IMR-90 (cell line): Measurements from ENCODE around the gene MAST3. TPM values are rescaled to one million over a fixed set of nuclear protein-coding genes. Genes with fewer than 3 reads are reported as not detected.

Experiments
- ATAC-seq: fragments of 200-7000 bp; cut with Tn5 transposase; 2 replicates; pipeline ENCODE4 v1.9.1; 2020; ENCODE audit warnings: low read depth, mild to moderate bottlenecking, moderate library complexity
- BruUV-seq: library from RNA; stranded (reverse); fragments of 400-500 nt; replicated peaks from 2 replicates; lab custom pipeline; 2021; lab: Mats Ljungman, UMichigan
- CTCF ChIA-PET: fragments of 300-600 bp; formaldehyde crosslinking; extraction: SDS; loops from one replicate; lab custom pipeline; 2021; ENCODE audit warnings: antibody characterized with exemption; lab: Yijun Ruan, JAX
- POLR2A ChIA-PET: fragments of 300-600 bp; sonication (Branson Sonifier 250); formaldehyde crosslinking; loops from one replicate; lab custom pipeline; 2022; ENCODE audit warnings: antibody characterized with exemption; ENCODE audit not compliant: unreplicated experiment; lab: Charles Lee
- DNase-seq: peaks from one replicate; pipeline ENCODE4 v3.0.0; 2013
- H2AFZ ChIP-seq: replicated peaks from 2 replicates; pipeline ENCODE3; 2013; ENCODE audit warnings: low read length, mild to moderate bottlenecking; ENCODE audit not compliant: poor library complexity
- H2AK5ac ChIP-seq: 2 replicates; pipeline ENCODE4 v1.6.1; 2013; ENCODE audit warnings: low read depth, low read length, inconsistent platforms
- H2AK9ac ChIP-seq: replicated peaks from 2 replicates; pipeline ENCODE3; 2013; ENCODE audit warnings: mild to moderate bottlenecking, low read depth, low read length, moderate library complexity; ENCODE audit not compliant: poor library complexity
- H2BK120ac ChIP-seq: 2 replicates; pipeline ENCODE4 v1.6.1; 2013; ENCODE audit warnings: low read depth, low read length, inconsistent platforms
- H2BK15ac ChIP-seq: 3 replicates; pipeline ENCODE4 v1.6.1; 2013; ENCODE audit warnings: low read depth, low read length, inconsistent platforms
- H2BK20ac ChIP-seq: 2 replicates; pipeline ENCODE4 v1.6.1; 2013; ENCODE audit warnings: low read depth, mild to moderate bottlenecking, inconsistent platforms, low read length, moderate library complexity
- H2BK5ac ChIP-seq: 2 replicates; pipeline ENCODE4 v1.6.1; 2013; ENCODE audit warnings: mild to moderate bottlenecking, low read depth, low read length, inconsistent platforms; ENCODE audit not compliant: poor library complexity, severe bottlenecking
- H3K14ac ChIP-seq: replicated peaks from 2 replicates; pipeline ENCODE4 v1.6.1; 2013; ENCODE audit warnings: low read depth, low read length, inconsistent platforms
- H3K18ac ChIP-seq: 2 replicates; pipeline ENCODE4 v1.6.1; 2013; ENCODE audit warnings: low read depth, low read length, control low read depth
- H3K23ac ChIP-seq: 2 replicates; pipeline ENCODE4 v1.6.1; 2013; ENCODE audit warnings: low read depth, low read length, inconsistent platforms
- H3K27ac ChIP-seq: 2 replicates; pipeline ENCODE4 v1.5.1; 2013; ENCODE audit warnings: mild to moderate bottlenecking, control low read depth, low read length; ENCODE audit not compliant: insufficient read depth
- H3K27me3 ChIP-seq: 2 replicates; pipeline ENCODE4 v1.6.1; 2013; ENCODE audit warnings: low read length; ENCODE audit not compliant: control insufficient read depth, insufficient read depth
- H3K36me3 ChIP-seq: 2 replicates; pipeline ENCODE4 v1.6.1; 2013; ENCODE audit warnings: low read length, mixed read lengths; ENCODE audit not compliant: control insufficient read depth, insufficient read depth
- H3K4ac ChIP-seq: 2 replicates; pipeline ENCODE4 v1.6.1; 2013; ENCODE audit warnings: low read depth, low read length, inconsistent platforms
- H3K4me1 ChIP-seq: 2 replicates; pipeline ENCODE4 v1.6.1; 2013; ENCODE audit warnings: low read length, mixed read lengths; ENCODE audit not compliant: control insufficient read depth, insufficient read depth
- H3K4me2 ChIP-seq: 2 replicates; pipeline ENCODE4 v1.6.1; 2013; ENCODE audit warnings: low read depth, mild to moderate bottlenecking, control low read depth, low read length, moderate library complexity
- H3K4me3 ChIP-seq: 2 replicates; pipeline ENCODE4 v1.5.1; 2013; ENCODE audit warnings: low read depth, mild to moderate bottlenecking, control low read depth, low read length, moderate library complexity; ENCODE audit not compliant: insufficient read depth
- H3K56ac ChIP-seq: 2 replicates; pipeline ENCODE4 v1.6.1; 2013; ENCODE audit warnings: low read length, inconsistent platforms; ENCODE audit not compliant: insufficient read depth; ENCODE audit errors: extremely low read depth
- H3K79me1 ChIP-seq, 2 experiments: 2 replicates each; pipeline ENCODE4 v1.6.1; 2013; ENCODE audit warnings: low read length in 2 of 2, inconsistent platforms in 1 of 2, low read depth in 1 of 2
- H3K9ac ChIP-seq: 2 replicates; pipeline ENCODE4 v1.6.1; 2013; ENCODE audit warnings: low read depth, low read length, control low read depth
- H3K9me1 ChIP-seq: 2 replicates; pipeline ENCODE4 v1.6.1; 2013; ENCODE audit warnings: low read length, inconsistent platforms; ENCODE audit not compliant: insufficient read depth
- H3K9me3 ChIP-seq: 2 replicates; pipeline ENCODE4 v1.6.1; 2013; ENCODE audit warnings: low read length; ENCODE audit not compliant: control insufficient read depth, insufficient read depth
- H4K20me1 ChIP-seq: 2 replicates; pipeline ENCODE4 v1.6.1; 2013; ENCODE audit warnings: low read length, inconsistent platforms; ENCODE audit not compliant: insufficient read depth
- H4K5ac ChIP-seq: 2 replicates; pipeline ENCODE4 v1.6.1; 2013; ENCODE audit warnings: mild to moderate bottlenecking, low read depth, low read length, control low read depth
- H4K8ac ChIP-seq, 2 experiments: 2 replicates each; pipeline ENCODE4 v1.6.1; 2013; ENCODE audit warnings: low read depth in 2 of 2, low read length in 2 of 2, control low read depth in 1 of 2, inconsistent platforms in 1 of 2
- H4K91ac ChIP-seq: 2 replicates; pipeline ENCODE4 v1.6.1; 2013; ENCODE audit warnings: low read depth, low read length, inconsistent platforms; ENCODE audit not compliant: insufficient read depth
- BHLHE40 ChIP-seq: fragments of 150-350 bp; IDR thresholded peaks from 2 replicates; pipeline ENCODE4 v1.6.1; 2016; ENCODE audit warnings: mild to moderate bottlenecking, low read depth, low read length
- CEBPB ChIP-seq: IDR thresholded peaks from 2 replicates; pipeline ENCODE4 v1.6.1; 2012; ENCODE audit warnings: low read depth, low read length, improper control_type of control experiment
- CHD1 ChIP-seq: IDR thresholded peaks from 2 replicates; pipeline ENCODE4 v1.6.1; 2012; ENCODE audit warnings: low read depth, low read length, improper control_type of control experiment
- FOS ChIP-seq: fragments of 150-350 bp; IDR thresholded peaks from 2 replicates; pipeline ENCODE4 v1.6.1; 2016; ENCODE audit warnings: low read depth, low read length
- MAFK ChIP-seq: IDR thresholded peaks from 2 replicates; pipeline ENCODE4 v1.6.1; 2012; ENCODE audit warnings: low read depth, low read length, improper control_type of control experiment
- MAZ ChIP-seq: IDR thresholded peaks from 2 replicates; pipeline ENCODE4 v1.6.1; 2012; ENCODE audit warnings: low read depth, mild to moderate bottlenecking, low read length, improper control_type of control experiment, moderate library complexity, borderline replicate concordance
- MXI1 ChIP-seq: IDR thresholded peaks from 2 replicates; pipeline ENCODE4 v1.6.1; 2012; ENCODE audit warnings: low read depth, mild to moderate bottlenecking, low read length, moderate library complexity, borderline replicate concordance
- POLR2A ChIP-seq: IDR thresholded peaks from 2 replicates; pipeline ENCODE4 v1.6.1; 2012; ENCODE audit warnings: mild to moderate bottlenecking, low read depth, low read length
- RAD21 ChIP-seq: IDR thresholded peaks from 2 replicates; pipeline ENCODE4 v1.6.1; 2012; ENCODE audit warnings: low read length, improper control_type of control experiment
- RCOR1 ChIP-seq: IDR thresholded peaks from 2 replicates; pipeline ENCODE4 v1.6.1; 2012; ENCODE audit warnings: mild to moderate bottlenecking, low read length, improper control_type of control experiment; ENCODE audit not compliant: insufficient replicate concordance
- RFX5 ChIP-seq: IDR thresholded peaks from 2 replicates; pipeline ENCODE4 v1.8.0; 2012; ENCODE audit warnings: low read depth, mild to moderate bottlenecking, low read length, moderate library complexity
- SMC3 ChIP-seq: fragments of 150-350 bp; IDR thresholded peaks from 2 replicates; pipeline ENCODE4 v1.6.1; 2016; ENCODE audit warnings: low read depth, mild to moderate bottlenecking, antibody characterized with exemption, low read length, moderate library complexity
- WGBS, 2 experiments: methylation state at CpG; one replicate each; pipeline versions ENCODE4 v1.1.5 to v1.1.7; 2013; ENCODE audit warnings: missing lambda C conversion rate in 2 of 2; ENCODE audit not compliant: insufficient read length in 1 of 2; ENCODE audit errors: extremely low coverage in 2 of 2; 5-methylcytosine and 5-hydroxymethylcytosine counted together
- dilution Hi-C: fragments of 300-500 bp; cut with HindIII; formaldehyde crosslinking; loops from one replicate; pipeline ENCODE4 v1.14.3; 2018; ENCODE audit warnings: low sequenced_read_pairs; ENCODE audit not compliant: unreplicated experiment
- in situ Hi-C: fragments of 300-500 bp; cut with MboI; formaldehyde crosslinking; loops from 3 replicates; pipeline ENCODE4 v1.14.3; 2019; ENCODE audit warnings: low sequenced_read_pairs, inconsistent platforms, mixed read lengths
- intact Hi-C: fragments of 100-400 bp; cut with micrococcal nuclease; formaldehyde crosslinking; loops from 2 replicates; pipeline ENCODE4 v1.10.0; 2022
- polyA plus RNA-seq, 3 experiments: library from polyadenylated mRNA; depleted of rRNA; stranded (reverse); fragments of >200 nt; gene quantifications; 2 replicates each; pipeline ENCODE4 v1.2.3, GENCODE V29; 2012; ENCODE audit warnings: low replicate concordance in 1 of 3
- total RNA-seq: library from RNA; depleted of rRNA; stranded (reverse); fragments of >200 nt; gene quantifications from 2 replicates; pipeline ENCODE4 v1.2.3, GENCODE V29; 2012
- TF ChIP-seq, protein P1 (sequence below): conservative IDR thresholded peaks from 2 replicates; pipeline ENCODE4 v1.5.1; 2012; ENCODE audit warnings: mild to moderate bottlenecking, low read depth, low read length, improper control_type of control experiment
- TF ChIP-seq, protein P2 (sequence below): fragments of 150-350 bp; IDR thresholded peaks from 2 replicates; pipeline ENCODE4 v1.6.1; 2017; ENCODE audit warnings: mild to moderate bottlenecking, antibody characterized with exemption, low read length, low read depth
- TF ChIP-seq, protein P3 (sequence below): fragments of 150-350 bp; IDR thresholded peaks from 2 replicates; pipeline ENCODE4 v1.6.1; 2016; ENCODE audit warnings: low read depth, mild to moderate bottlenecking, low read length, moderate library complexity, borderline replicate concordance

Gene MAST3
- total and polyA plus RNA-seq, 2 of the 4 experiments (the other 2 are of a cell fraction): 1.3 to 4.3 TPM

DNA sequence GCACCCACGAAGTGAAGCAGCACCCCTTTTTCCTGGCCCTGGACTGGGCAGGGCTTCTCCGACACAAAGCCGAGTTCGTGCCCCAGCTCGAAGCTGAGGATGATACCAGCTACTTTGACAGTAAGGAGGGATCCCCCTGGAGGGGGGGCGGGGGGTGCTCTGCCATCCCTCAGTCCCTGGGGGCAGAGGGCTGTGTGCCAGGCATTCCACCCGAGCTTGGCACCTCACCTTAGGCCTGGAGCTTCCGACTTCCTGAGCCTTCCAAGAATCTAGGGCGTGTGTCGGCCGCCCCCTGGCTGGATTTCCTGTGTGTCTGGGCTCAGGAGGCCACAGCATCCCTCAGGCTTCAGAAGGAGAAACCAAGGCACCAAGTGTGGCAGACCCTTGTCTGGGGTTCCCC is 39.7 kb downstream of the MAST3 start:
- no peak overlapping the region for H3K27ac ChIP-seq
- whole genome bisulfite sequencing, 2 experiments: 90% methylated on average over 4 of the region's 11 CpGs; no CpG with 5 or more reads in 1 of the 2 experiments
- H4K91ac ChIP-seq: no peak overlapping the region
- H2BK120ac ChIP-seq: no peak overlapping the region
- dilution Hi-C loops (no loop called here), intact Hi-C loops (no loop called here), in situ Hi-C loops (no loop called here)
- H3K79me1 ChIP-seq: no peaks in the 10 kb centered on the region
- H2AK9ac ChIP-seq: no peak overlapping the region
- no peak overlapping the region for H2BK20ac ChIP-seq
- H4K5ac ChIP-seq: no peak overlapping the region
- H4K20me1 ChIP-seq: no peaks in the 10 kb centered on the region
- no peaks in the 10 kb centered on the region; the same call in 1 of the 2 replicates for H3K9me1 ChIP-seq
- H2AFZ ChIP-seq: no peak overlapping the region
- no peak overlapping the region for H3K9ac ChIP-seq
- no peaks in the 10 kb centered on the region for H3K4me1 ChIP-seq
- no peak overlapping the region for H4K8ac ChIP-seq
- no peaks in the 10 kb centered on the region for H3K27me3 ChIP-seq
- no peak overlapping the region for H3K4me2 ChIP-seq
- no peak overlapping the region for H3K4me3 ChIP-seq
- no peak for ATAC-seq
- H3K14ac ChIP-seq: no peak overlapping the region
- no peaks in the 10 kb centered on the region for H3K9me3 ChIP-seq
- peaks cover 45% of the 10 kb centered on the region for H3K36me3 ChIP-seq
- POLR2A ChIA-PET: no interaction called here
- TF ChIP-seq CHD1 (no peak), BHLHE40 (no peak), CEBPB (no peak), RAD21 (no peak), RFX5 (no peak), RCOR1 (no peak), SMC3 (no peak), MAFK (no peak), MXI1 (no peak), FOS (no peak), POLR2A (no peak), MAZ (no peak)
- TF ChIP-seq, protein P1, sequence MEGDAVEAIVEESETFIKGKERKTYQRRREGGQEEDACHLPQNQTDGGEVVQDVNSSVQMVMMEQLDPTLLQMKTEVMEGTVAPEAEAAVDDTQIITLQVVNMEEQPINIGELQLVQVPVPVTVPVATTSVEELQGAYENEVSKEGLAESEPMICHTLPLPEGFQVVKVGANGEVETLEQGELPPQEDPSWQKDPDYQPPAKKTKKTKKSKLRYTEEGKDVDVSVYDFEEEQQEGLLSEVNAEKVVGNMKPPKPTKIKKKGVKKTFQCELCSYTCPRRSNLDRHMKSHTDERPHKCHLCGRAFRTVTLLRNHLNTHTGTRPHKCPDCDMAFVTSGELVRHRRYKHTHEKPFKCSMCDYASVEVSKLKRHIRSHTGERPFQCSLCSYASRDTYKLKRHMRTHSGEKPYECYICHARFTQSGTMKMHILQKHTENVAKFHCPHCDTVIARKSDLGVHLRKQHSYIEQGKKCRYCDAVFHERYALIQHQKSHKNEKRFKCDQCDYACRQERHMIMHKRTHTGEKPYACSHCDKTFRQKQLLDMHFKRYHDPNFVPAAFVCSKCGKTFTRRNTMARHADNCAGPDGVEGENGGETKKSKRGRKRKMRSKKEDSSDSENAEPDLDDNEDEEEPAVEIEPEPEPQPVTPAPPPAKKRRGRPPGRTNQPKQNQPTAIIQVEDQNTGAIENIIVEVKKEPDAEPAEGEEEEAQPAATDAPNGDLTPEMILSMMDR: no peak
- TF ChIP-seq, protein P2, sequence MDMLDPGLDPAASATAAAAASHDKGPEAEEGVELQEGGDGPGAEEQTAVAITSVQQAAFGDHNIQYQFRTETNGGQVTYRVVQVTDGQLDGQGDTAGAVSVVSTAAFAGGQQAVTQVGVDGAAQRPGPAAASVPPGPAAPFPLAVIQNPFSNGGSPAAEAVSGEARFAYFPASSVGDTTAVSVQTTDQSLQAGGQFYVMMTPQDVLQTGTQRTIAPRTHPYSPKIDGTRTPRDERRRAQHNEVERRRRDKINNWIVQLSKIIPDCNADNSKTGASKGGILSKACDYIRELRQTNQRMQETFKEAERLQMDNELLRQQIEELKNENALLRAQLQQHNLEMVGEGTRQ: no peak
- TF ChIP-seq, protein P3, sequence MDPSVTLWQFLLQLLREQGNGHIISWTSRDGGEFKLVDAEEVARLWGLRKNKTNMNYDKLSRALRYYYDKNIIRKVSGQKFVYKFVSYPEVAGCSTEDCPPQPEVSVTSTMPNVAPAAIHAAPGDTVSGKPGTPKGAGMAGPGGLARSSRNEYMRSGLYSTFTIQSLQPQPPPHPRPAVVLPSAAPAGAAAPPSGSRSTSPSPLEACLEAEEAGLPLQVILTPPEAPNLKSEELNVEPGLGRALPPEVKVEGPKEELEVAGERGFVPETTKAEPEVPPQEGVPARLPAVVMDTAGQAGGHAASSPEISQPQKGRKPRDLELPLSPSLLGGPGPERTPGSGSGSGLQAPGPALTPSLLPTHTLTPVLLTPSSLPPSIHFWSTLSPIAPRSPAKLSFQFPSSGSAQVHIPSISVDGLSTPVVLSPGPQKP: no peak
- DNase-seq: no peak
- CTCF ChIA-PET: no interaction called here
- H3K18ac ChIP-seq: no peak overlapping the region
- H2AK5ac ChIP-seq: no peak overlapping the region
- H2BK15ac ChIP-seq: no peak overlapping the region
- no TSS peak for BruUV-seq
- H2BK5ac ChIP-seq: no peak overlapping the region
- no peak overlapping the region for H3K56ac ChIP-seq
- no peak overlapping the region for H3K4ac ChIP-seq
- H3K23ac ChIP-seq: no peak overlapping the region
